ENCODE results near the gene TRIM47. TPM values are rescaled to one million over a fixed set of nuclear protein-coding genes. Genes with fewer than 3 reads are reported as not detected.

The TRIM47 gene
- total and polyA plus RNA-seq, 4 donors, result 6.9 to 18.5 (median 13.8) TPM

GRCh38 chr17:75849279-75849646 lies 29.1 kb downstream of the TRIM47 start:
- H3K4me3 ChIP-seq (ENCODE audit: low read depth in 1 of 3, low read length in 3 of 3), result no peak overlapping the region
- peaks cover 25 to 46% (median 39%) of the 10 kb centered on the region in 4 donors for H3K36me3 ChIP-seq (ENCODE audit: control insufficient read depth in 4 of 4, insufficient read depth in 3 of 4, low read depth in 1 of 4, low read length in 3 of 4)
- TF ChIP-seq RXRA (IDR thresholded peaks at IDR 0.05), result no peak
- TF ChIP-seq JUND (IDR thresholded peaks at IDR 0.05), result no peak
- TF ChIP-seq GABPA (IDR thresholded peaks at IDR 0.05 in 1 of 2, conservative IDR thresholded peaks at IDR 0.05 in 1 of 2), result no peak
- no peak for TF ChIP-seq HNF4A (conservative IDR thresholded peaks at IDR 0.05)
- TF ChIP-seq NR2F2 (IDR thresholded peaks at IDR 0.05), result no peak
- TF ChIP-seq MAX (IDR thresholded peaks at IDR 0.05), result no peak
- TF ChIP-seq ATF3 (IDR thresholded peaks at IDR 0.05), result no peak
- TF ChIP-seq EGR1 (IDR thresholded peaks at IDR 0.05; ENCODE audit: low read depth in 2 of 2), result no peak
- TF ChIP-seq SP1 (IDR thresholded peaks at IDR 0.05), result no peak
- no peak for TF ChIP-seq FOXA2 (IDR thresholded peaks at IDR 0.05)
- no peak for TF ChIP-seq YY1 (IDR thresholded peaks at IDR 0.05)
- no peak for TF ChIP-seq ZBTB33 (IDR thresholded peaks at IDR 0.05)
- no peak for TF ChIP-seq RAD21 (IDR thresholded peaks at IDR 0.05)
- no peak for TF ChIP-seq HNF4G (IDR thresholded peaks at IDR 0.05)
- no peak for TF ChIP-seq CTCF (IDR thresholded peaks at IDR 0.05; ENCODE audit: low read depth, low read length, missing input control)
- no peak for TF ChIP-seq FOXA1 (IDR thresholded peaks at IDR 0.05)
- TF ChIP-seq REST (IDR thresholded peaks at IDR 0.05), result no peak
- no peak for TF ChIP-seq TAF1 (conservative IDR thresholded peaks at IDR 0.05)
- peaks cover 2 to 53% (median 35%) of the 10 kb centered on the region in 4 donors for H3K4me1 ChIP-seq (ENCODE audit: control insufficient read depth in 4 of 4, insufficient read depth in 4 of 4, low read length in 3 of 4)
- no peaks in the 10 kb centered on the region for H3K27me3 ChIP-seq (ENCODE audit: control insufficient read depth in 4 of 4, insufficient read depth in 4 of 4, low read length in 3 of 4)
- peak overlapping the region; percentile 12 to 45 for H3K27ac ChIP-seq (ENCODE audit: low read depth in 1 of 2, low read length in 2 of 2)
- no peaks in the 10 kb centered on the region for H3K9me3 ChIP-seq (ENCODE audit: control insufficient read depth in 4 of 4, low read length in 3 of 4)
- DNase-seq (ENCODE audit: low spot score), result peak; percentile 74
- no peak overlapping the region for H3K9ac ChIP-seq (ENCODE audit: low read depth in 1 of 2, low read length in 2 of 2)
- 85% methylated on average over 11 of the region's 11 CpGs for WGBS
